GM21423 (cell line): ENCODE results near the gene EXOC3L1.

ENCODE experiments used
- ATAC-seq: cut with Tn5 transposase; IDR thresholded peaks from one replicate; pipeline ENCODE4 v1.9.1; 2021; ENCODE audit warnings: mild to moderate bottlenecking, moderate library complexity; ENCODE audit not compliant: unreplicated experiment

Gene EXOC3L1

DNA sequence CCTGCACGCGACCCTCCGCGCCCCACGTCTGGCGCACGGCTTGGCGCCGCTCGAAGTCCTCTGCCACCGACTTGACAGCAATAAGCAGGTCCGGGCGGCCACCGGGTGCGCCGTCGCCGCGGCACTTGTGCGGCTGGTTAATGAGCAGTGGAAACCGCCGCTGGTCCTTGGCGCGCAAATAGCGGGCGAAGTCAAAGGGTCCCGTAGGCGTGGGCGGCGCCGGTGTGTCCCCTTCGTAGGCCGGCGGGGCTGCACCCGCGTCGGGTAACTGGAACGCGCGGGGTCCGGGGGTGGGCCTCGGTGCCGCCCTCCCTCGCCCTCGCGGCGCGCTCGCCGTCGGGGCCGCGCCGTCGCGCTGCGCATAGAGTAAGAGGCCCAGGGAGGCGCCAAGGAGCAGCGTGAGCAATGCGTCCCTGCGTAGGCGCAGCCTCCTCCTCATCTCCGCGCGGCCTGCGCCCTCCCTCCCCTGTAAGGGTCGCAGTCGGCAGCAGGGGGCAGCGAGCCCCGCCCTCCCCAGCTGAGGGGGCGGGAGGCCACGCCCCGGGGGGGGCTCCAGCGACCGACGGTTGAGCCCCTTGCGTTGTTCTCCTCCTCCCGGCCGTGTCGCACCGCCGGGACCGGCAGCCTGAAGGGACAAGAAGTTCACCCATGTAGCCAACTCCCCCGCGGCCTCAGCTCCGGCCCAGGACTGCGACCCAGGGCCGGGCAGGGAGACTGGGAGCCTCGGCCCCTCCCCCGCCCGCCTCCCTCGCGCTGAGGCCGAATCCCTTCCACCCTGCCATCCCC is 39.7 kb downstream of the EXOC3L1 start:
- ATAC-seq = peak; percentile 28

DNA sequence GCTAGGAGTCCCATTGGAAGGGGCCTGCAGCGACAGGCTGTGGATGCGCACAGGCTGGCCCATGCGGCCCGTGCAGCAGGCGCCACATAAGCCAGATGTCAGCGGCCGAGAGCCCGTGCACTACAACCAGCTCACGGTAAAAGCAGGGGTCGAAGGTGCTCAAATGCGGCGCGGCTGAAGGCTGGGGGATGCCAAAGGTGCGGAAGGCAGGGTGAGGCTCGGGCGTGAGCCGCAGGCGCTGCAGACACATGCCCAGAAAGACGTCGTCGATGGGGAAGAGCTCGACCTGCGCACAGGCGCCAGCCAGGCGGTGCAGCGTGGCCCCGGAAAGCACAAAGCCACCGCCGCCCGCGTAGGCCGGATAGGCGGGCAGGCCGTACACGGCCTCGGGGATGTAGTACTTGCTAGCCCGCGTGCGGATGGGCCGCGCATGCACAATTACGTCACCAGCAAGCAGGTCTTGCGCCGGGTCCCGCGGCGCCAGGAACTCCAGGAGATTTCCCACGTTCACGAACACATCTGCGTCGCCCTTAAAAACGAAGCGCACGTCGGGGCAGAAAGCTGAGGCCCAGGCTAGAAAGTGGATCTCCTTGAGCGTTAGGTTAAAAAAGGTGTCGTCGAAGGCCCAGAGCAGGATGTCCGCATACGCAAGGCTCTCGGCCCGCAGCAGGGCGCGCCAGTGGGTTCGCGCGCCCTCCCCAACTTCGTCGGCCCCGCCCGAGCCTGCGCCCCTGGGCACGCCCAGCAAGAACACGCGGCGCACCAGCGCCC is 40.5 kb downstream of the EXOC3L1 start:
- ATAC-seq = no peak

DNA sequence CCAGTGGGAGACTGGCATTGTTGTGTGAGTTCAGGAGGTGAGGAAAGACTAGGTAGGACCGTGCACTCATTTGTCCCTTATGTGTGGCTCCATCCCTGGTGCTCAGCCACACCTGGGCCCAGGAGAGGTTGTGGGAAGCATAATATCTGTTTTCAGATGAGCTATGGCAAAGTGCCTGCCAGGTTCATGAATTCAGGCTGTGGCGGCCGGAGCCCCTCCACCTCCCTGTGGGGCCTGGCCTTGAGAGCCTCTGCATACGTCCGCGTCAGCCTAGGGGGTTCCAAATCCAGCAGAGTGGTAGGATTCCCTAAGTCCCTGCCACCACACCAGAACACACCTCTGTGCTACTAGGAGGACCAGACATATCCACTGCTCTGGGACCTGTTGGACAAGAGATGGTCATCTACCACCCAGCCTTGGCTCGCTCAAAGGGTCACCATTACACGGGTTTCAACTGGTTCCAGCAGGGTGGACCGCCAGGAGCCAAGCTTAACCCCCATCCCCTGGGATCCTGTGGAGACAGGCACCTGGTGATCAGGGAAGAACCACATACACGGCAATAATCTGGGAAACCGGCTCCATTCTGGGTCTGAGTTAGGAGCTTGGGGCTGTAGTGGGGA is 41.2 kb downstream of the EXOC3L1 start:
- no peak for ATAC-seq

DNA sequence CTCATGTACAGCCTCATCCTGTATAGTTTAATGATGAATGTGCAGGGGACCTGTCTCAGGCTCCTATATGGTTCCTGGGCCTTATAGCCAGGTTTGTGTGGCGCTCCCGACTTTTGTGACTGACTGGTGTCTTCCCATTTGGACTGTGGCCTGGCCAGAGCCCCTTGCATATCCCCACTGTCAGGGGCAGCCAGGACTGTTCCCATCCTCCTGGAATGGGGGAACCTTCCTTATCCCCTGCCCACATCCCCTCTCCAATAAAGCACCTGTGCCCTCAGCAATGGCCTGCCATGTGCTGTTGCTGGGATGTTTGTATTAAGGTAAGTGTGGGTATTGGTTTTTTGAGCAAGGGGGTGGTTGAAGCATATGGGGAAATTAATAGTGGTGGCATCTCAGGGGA is 41.7 kb downstream of the EXOC3L1 start:
- no peak for ATAC-seq

DNA sequence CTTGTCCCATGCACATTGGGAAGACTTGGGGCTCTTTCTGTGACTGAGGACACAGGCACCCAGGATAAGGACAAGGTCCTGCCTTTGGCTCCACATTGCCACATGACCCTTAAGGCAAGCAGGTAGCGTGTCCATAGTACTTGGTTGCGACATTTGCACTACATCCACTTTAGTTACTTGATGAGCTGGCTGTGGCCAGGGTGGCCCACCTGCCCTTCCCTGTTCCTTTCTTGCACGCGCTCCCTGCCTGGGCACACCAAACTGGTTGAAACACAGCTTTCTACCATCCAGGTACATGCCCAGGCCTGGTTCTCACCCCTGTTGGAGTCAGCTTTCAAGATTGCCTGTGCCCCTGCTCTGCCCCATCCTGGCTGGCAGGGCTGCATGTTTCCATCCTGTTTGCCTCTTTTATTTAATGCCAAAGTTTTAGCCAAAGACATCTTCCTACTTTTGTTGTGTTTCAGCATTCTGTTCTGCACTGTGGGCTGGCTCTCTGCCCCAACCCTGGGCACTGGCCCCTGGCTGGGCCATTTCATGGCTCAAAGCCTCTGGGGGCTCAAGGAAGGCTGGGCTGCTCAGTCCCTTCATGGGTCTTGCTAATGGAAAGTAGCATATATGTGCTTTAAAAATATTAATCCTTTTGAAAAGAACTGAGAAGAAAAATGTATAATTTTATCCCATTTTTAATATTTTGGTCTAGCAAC is 42.3 kb downstream of the EXOC3L1 start:
- ATAC-seq = no peak

DNA sequence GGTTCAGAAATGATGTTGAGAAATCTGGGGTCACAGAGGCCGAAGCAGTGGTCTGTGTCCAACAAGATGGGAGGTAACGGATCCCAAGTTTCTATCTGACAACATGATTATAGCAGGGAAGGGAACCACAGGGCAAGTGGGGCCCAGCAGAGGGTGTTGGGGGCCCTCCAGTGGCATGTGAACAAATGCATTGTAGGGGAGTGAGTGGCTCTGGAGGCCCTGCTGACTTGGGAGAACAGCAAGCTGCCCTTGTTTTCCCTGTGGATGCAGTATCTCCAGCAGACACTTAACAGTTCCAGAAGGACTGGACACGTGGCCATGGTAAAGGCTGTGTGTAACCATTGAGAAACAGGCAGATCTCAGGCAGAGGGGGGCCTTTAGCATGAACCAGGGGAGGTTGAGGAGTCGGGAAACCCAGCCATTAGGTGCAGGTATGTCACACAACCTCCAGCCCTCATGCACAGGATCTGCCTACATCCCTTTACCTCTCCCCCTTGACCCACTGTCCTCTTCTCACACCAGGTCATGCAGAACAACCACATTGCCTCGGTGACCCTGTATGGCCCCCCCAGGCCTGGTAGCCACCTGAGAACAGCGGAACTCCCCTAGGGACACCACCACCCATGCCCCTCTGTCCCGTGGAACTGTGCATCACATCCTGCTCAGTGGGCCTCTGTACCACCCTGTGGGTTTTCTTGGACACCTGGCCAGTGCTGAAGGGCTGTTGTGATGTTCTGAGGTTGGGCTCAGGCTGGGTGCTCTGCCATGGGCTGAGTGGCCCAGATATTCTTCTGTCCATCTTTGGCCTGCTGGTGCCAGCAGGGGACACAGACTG is 43.2 kb downstream of the EXOC3L1 start:
- no peak for ATAC-seq

DNA sequence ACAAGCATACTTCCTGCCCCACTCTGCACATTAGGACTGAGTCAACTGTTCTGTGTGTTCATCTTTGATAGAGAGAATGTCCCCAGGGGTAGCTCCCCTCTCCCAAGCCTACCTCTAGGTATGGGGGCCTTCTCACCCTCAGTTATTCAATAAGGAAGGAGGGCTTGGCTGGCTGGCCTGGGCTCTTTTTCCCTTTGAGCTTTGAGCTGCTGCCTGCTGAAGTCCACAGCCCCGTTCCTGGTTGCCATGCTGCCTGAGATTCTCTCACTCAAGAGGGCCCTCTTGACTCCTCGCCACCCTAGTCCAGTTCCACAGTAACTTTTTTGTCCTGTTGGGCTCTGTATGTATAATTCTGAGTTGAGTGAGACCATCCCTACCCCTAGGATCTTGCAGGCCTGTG is 44.2 kb downstream of the EXOC3L1 start:
- no peak for ATAC-seq

DNA sequence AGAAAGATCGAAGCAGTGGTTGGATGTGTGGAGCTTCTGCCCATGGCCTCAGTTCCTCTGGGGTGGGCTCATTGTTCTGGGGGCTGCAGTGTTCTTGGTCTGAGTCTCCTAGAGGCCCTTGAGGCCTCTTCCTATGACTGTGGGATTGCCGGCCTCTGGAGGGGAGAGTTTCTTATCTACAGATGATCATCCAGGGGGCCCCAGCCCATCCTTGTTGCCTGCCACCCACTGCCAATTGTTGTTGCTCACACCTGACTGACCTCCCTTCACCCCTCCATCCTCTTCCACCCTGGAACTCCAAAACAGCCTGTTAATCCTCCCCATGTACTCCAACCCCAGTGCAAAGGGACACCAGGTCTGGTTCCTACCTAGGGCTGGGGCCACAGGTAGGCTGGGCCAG is 45.0 kb downstream of the EXOC3L1 start:
- ATAC-seq = no peak

DNA sequence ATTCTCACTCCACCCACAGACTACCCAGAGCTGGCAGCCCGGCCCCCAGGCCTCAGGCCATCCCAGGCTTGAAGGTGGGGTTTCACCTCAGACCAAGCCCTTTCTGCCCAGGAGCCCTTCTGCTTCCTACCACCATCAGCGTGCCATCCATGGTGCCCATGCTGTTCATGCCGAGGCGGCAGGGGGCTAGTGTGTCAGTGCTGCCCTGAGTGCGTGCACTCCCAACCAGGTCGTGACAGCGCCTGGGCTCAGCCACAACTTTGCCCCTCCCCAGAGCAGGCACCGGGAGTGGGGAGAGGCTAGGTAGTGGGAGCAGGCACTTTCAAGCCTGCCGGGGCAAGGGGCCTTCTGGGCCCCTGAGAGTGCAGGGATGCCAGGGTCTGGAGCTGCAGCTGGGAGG is 47.6 kb downstream of the EXOC3L1 start:
- ATAC-seq = no peak

DNA sequence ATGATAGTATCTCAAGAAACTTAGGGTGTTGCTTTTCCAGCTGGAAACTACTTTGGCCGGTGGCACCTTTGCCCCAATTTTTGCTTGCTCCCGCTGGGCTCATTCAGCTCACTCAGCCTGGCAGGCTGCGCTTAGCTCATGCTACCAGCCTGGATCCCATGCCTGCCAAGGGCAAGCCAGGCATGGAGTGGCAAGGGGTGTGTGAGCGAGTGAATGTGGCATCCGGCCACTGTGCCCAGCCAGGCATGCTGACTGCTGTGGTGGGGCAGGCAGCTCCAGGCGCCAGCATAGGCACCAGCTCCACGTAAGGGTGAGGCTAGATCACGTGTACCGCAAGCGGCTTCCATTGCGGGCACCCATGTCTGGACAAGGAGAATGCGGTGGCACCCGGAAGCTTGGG is 48.5 kb downstream of the EXOC3L1 start:
- no peak for ATAC-seq

DNA sequence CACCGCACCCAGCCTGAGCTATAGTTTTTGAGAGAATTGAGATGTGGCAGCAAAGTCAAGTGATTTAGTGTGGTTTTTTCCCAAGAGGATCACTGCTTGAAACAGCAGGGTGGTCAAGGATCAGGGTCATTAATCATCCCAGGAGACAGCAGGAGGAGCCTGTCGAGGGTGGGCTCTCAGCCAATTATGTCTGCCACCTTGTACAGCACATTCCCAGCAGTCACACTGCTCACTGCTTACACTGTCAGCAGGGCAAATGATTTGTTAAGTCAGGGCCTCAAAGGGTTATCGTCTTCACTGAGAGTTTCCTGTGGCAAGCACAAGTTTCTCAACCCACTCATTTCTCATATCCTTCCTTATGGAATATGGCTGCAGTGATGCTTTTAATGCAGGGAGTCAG is 52.3 kb downstream of the EXOC3L1 start:
- no peak for ATAC-seq
